ENCODE results near the gene DCST1. TPM values are rescaled to one million over a fixed set of nuclear protein-coding genes. Genes with fewer than 3 reads are reported as not detected.

The DCST1 gene
- total RNA-seq, 1 donor from 2014 or later, result not detected

DNA sequence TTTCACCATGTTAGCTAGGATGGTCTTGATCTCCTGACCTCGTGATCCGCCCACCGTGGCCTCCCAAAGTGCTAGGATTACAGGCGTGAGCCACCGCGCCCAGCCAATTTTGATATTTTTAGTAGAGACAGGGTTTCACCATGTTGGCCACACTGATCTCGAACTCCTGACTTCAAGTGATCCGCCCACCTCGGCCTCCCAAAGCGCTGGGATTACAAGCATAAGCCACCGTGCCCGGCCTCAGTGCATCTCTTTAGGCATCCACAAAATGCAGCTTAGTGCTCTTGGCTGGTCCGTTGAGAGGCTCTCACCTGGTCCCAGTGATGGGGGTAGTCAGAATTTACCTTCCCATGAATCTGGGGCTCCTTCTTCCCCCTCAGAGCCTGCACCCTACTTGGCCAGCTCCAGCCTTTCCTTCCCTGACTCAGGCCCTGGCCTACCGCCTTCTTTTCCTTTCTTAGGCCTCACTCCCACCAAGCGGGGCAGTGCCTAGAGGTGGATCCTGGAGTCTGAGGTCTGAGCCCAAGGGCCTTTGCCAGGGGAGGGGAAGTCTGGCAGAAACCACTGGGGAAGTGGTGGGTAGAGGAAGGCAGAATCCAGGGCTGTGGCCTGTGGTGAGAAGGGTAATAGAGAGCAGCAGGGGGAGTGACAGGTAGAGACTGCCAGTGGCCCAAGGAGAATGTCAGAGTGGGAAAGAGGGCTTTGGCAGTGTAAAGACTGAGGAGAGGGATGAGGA is 36.5 kb upstream of the DCST1 start:
- intact Hi-C loops (cut with micrococcal nuclease), result loop anchor here (5.0 kb wide), 1 partner anchor 515 kb away; no protein-coding TSS in a partner anchor

DNA sequence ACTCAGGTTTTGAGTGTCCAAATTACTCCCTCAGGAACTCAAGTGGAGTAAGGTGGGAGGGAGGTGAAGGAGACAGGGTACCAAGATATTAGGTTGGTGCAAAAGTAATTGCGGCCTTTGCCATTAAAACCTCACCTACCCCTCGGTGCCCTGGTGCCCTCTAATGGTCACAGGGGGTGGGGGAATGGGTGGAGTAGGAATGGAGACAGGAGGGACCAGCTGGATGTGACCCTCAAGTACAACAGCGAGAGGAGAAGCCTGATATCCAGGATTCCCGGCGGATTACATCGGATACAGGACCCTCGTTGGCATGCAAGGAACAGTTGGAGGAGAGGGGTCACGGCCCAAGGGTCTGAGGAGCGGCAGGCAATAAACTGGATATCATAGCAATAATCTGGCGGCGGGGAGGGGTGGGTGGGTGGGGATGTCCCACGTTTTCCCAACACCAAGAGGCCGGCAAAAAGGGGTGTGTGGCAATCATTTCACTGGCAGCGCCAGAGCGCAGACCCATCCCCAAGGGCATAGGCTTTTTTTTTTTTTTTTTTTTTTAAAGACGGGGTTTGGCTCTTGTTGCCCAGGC is 35.3 kb upstream of the DCST1 start:
- DNase-seq (ENCODE audit: low spot score), result no peak
- Mint-ChIP-seq H3K9me3 (no peaks in the 10 kb centered on the region), H3K27ac (peak overlapping the region; percentile 92), H3K4me1 (ENCODE audit: low read depth) (peaks cover 42% of the 10 kb centered on the region), H3K27me3 (ENCODE audit: insufficient read depth) (peaks cover 2% of the 10 kb centered on the region), H3K36me3 (ENCODE audit: low read depth) (peaks cover 1% of the 10 kb centered on the region), H3K4me3 (peak overlapping the region; percentile 81)
- intact Hi-C loops (cut with micrococcal nuclease), result loop anchor here (5.0 kb wide), 1 partner anchor 516 kb away; no protein-coding TSS in a partner anchor

More for the DNA sequence above, 36.5 kb upstream of the DCST1 start:
- peak overlapping the region; percentile 50 for H3K27ac Mint-ChIP-seq
- peak overlapping the region; percentile 57 for H3K4me3 Mint-ChIP-seq
- H3K4me1 Mint-ChIP-seq (ENCODE audit: low read depth), result peaks cover 42% of the 10 kb centered on the region
- peaks cover 6% of the 10 kb centered on the region for H3K36me3 Mint-ChIP-seq (ENCODE audit: low read depth)
- no peaks in the 10 kb centered on the region for H3K9me3 Mint-ChIP-seq
- no peak for DNase-seq (ENCODE audit: low spot score)
- H3K27me3 Mint-ChIP-seq (ENCODE audit: insufficient read depth), result peaks cover 2% of the 10 kb centered on the region

DNA sequence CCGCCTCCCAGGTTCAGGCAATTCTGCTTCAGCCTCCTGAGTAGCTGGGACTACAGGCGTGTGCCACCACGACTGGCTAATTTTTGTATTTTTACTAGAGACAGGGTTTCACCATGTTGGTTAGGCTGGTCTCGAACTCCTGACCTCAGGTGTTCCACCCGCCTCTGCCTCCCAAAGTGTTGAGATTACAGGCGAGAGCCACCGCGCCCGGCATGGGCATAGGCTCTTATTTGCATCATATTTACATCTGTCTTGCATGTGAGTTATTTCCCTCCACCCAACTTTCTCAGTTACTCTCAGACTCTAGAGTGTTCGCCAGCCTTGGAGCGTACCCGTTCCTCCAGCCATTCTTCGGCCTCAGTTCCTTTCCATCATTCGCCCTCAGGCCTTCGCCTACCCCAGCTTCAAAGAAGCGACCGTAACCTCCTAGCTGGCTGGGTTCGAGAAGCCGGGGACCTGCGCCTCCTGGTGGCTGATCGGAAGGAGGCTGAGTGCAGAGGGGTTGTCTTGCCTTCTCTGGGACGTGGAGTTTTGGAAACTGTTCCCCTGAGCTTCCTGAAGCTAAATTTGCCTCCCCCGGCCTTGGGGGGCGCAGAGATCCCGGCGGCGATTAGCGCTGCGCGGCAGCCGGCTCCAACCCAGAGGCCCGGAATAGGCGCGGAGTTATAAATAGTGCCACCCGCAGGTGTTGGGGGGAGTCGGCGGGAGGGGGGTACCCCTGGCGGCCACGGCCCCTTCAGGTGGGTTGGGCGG is 34.6 kb upstream of the DCST1 start:
- intact Hi-C loops (cut with micrococcal nuclease), result loop anchor here (1.0 to 5.0 kb wide), 6 partner anchors 9 to 517 kb away; partner anchors contain the start of gene FLAD1
- no peaks in the 10 kb centered on the region for H3K9me3 Mint-ChIP-seq
- peaks cover 5% of the 10 kb centered on the region for H3K36me3 Mint-ChIP-seq (ENCODE audit: low read depth)
- H3K4me3 Mint-ChIP-seq, result peak overlapping the region; percentile 81
- H3K27ac Mint-ChIP-seq, result peak overlapping the region; percentile 92
- DNase-seq (ENCODE audit: low spot score), result no peak
- H3K4me1 Mint-ChIP-seq (ENCODE audit: low read depth), result peaks cover 40% of the 10 kb centered on the region
- peaks cover 2% of the 10 kb centered on the region for H3K27me3 Mint-ChIP-seq (ENCODE audit: insufficient read depth)

DNA sequence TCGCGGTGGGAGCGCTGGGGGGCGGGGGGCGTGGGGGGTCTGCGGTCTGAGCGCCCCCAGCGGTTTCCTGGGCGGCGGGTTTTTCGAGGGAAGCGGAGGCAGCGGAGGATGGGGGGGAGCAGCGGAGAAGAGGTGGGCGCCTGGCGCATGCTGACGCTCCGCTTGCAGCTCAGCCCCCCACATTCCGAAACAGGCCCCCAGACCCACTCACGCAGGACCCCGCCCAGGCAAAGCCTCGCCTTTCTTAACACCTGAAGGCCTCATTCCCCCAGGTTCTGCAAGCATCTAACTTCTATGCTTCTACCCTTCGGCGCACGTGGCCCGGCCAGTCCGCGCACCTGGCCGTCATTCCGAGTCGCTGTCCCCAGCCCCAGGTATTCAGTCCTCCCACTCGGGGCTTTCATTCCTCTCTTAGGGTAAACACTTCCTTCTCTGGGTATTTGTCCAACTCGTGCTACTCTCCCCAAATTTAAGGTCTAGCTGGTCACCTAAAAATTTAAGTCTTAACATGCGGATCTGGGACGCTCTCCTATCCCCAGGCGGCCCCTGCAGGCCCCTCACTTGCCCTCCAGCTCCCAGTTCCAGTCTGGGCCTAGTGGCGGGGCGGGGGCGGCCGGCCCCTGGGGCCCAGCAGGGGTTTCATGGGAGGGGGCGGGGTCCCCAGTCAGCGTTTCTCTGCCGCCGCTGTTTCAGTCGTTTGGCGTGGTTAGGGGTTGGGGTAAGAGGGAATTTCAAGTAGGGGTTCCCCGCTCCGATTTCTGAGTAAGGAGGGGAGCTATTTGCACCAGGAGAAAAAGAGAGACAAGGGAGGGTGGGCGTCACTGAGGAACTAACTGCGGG is 33.8 kb upstream of the DCST1 start:
- Mint-ChIP-seq H3K4me3 (peak overlapping the region; percentile 87), H3K4me1 (ENCODE audit: low read depth) (peaks cover 40% of the 10 kb centered on the region), H3K9me3 (no peaks in the 10 kb centered on the region), H3K36me3 (ENCODE audit: low read depth) (peaks cover 7% of the 10 kb centered on the region), H3K27ac (peak overlapping the region; percentile 95), H3K27me3 (ENCODE audit: insufficient read depth) (peaks cover 2% of the 10 kb centered on the region)
- intact Hi-C loops (cut with micrococcal nuclease), result loop anchor here (1.0 to 5.0 kb wide), 9 partner anchors 9 to 592 kb away; partner anchors contain the start of genes CKS1B, FLAD1, IL6R and RUSC1
- DNase-seq (ENCODE audit: low spot score), result no peak

DNA sequence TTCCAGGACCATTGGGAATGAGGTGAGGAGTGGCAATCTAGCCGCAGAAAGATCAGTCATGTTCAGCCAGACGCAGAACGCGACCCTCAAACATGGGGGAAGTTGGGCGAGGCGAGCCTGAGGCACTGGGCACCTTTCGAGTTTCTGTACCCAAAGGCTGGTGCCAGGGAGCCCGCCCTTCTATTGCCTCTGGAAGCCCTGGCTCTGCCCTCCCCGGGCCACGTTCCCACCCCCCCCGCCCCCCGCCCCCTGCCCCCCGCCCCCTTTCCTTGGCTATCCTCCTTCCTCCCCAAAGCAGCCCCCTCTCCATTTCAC is 33.3 kb upstream of the DCST1 start:
- Mint-ChIP-seq H3K9me3 (no peaks in the 10 kb centered on the region), H3K27ac (peak overlapping the region; percentile 95), H3K4me3 (peak overlapping the region; percentile 87), H3K27me3 (ENCODE audit: insufficient read depth) (peaks cover 2% of the 10 kb centered on the region), H3K4me1 (ENCODE audit: low read depth) (peaks cover 40% of the 10 kb centered on the region), H3K36me3 (ENCODE audit: low read depth) (peaks cover 7% of the 10 kb centered on the region)
- no peak for DNase-seq (ENCODE audit: low spot score)
- intact Hi-C loops (cut with micrococcal nuclease), result loop anchor here (1.0 to 5.0 kb wide), 3 partner anchors 26 to 593 kb away; partner anchors contain the start of genes CKS1B, IL6R and RUSC1

DNA sequence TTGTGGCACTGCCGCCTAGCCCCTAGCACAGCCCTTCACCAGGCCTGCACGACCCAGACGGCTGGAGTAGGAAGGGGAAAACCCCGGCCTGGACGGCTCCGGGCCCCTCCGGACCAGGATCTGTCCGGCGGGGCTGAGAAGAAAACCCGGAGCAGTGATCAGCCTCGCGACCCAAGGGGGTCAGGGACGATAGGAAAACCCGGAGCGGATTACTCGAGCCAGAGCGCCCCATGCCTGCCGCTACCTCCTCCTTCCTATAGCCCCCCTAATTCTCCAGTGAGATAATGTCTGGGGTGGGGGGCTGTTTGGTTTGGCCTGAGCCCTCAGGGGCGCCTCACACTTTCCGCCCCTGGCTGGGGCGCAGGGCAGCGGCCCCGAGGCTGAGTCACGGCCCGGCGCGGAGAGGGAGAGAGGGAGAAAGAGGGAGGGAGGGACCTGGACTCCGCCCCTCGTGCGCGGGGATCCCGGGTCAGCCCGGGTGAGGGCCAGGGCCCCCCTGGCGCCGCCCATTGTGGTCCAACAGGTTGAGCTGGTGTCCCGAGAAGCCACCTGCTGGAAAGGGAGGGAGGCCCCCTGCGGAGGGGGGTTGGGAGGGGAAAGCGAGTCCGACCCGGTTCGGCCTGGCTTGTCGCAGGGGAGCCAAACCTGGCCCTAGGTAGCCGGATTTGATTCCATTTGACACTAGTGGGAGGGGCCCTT is 32.7 kb upstream of the DCST1 start:
- H3K36me3 Mint-ChIP-seq (ENCODE audit: low read depth), result peaks cover 7% of the 10 kb centered on the region
- H3K4me1 Mint-ChIP-seq (ENCODE audit: low read depth), result peaks cover 45% of the 10 kb centered on the region
- peaks cover 2% of the 10 kb centered on the region for H3K27me3 Mint-ChIP-seq (ENCODE audit: insufficient read depth)
- peak overlapping the region; percentile 95 for H3K27ac Mint-ChIP-seq
- peak; percentile 81 for DNase-seq (ENCODE audit: low spot score)
- H3K9me3 Mint-ChIP-seq, result no peaks in the 10 kb centered on the region
- H3K4me3 Mint-ChIP-seq, result peak overlapping the region; percentile 98
- intact Hi-C loops (cut with micrococcal nuclease), result loop anchor here (1.0 to 5.0 kb wide), 5 partner anchors 27 to 781 kb away; partner anchors contain the start of genes CKS1B, IL6R, RUSC1 and UBAP2L

DNA sequence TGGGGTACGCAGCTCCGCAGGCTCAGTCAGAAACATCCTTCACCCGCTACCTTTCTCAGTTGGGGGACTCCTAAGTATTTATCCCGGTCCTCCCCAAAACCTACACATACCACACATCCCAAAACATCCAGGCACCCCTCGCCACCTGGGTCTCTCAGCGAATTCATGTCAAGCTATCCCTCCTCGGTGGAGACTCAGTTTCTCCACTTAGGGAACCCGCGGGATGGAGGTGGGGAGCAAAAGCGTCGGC is 32.3 kb upstream of the DCST1 start:
- peak overlapping the region; percentile 98 for H3K4me3 Mint-ChIP-seq

DNA sequence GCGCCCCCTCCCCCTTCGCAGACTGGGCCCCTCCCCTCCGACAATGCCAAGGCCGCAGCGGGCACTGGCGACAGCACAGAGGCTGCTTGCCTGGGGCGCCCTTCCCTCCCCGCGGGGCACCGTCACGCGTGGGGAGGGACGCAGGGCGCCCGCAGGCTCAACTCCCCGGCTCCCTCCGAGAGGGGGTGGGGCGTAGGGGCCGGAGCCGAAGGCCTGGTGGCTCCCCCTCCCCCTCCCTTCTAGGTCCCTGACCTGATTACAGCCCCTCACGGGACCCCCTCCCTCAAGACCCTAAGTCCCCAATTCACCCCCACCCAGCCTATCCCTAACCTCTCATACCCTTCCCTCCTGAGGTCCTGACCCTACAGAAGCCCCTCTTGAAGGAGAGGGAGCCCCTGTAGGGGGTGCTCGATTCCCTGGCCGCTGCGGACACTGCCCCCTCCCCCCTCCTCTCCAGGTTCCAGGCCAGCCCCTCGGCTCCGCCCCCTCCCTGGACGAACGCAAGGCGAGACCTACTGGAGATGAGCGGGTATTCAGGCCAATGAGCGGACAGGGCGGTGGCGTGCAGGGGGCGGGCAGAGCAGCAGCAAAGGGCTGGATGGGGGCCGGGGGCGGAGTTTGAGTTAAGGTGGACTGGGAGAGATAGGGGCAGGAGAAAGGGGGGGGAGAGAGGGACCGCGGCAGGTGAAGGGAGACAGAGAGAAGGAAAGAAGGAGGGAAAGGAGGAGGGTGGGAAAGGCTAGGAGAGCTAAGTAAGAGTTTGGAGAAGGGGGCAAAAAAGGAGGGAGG is 31.8 kb upstream of the DCST1 start:
- peak; percentile 98 for DNase-seq (ENCODE audit: low spot score)
- peak overlapping the region; percentile 97 for H3K27ac Mint-ChIP-seq
- intact Hi-C loops (cut with micrococcal nuclease), result loop anchor here (1.0 to 5.0 kb wide), 11 partner anchors 10 to 782 kb away; partner anchors contain the start of genes EFNA4, IL6R, PYGO2 and RUSC1
- H3K9me3 Mint-ChIP-seq, result no peaks in the 10 kb centered on the region
- peak overlapping the region; percentile 98 for H3K4me3 Mint-ChIP-seq
- H3K36me3 Mint-ChIP-seq (ENCODE audit: low read depth), result peaks cover 11% of the 10 kb centered on the region
- H3K27me3 Mint-ChIP-seq (ENCODE audit: insufficient read depth), result peaks cover 2% of the 10 kb centered on the region
- peaks cover 55% of the 10 kb centered on the region for H3K4me1 Mint-ChIP-seq (ENCODE audit: low read depth)

More for the DNA sequence above, 32.3 kb upstream of the DCST1 start:
- Mint-ChIP-seq H3K9me3 (no peaks in the 10 kb centered on the region), H3K27ac (peak overlapping the region; percentile 85), H3K27me3 (ENCODE audit: insufficient read depth) (peaks cover 2% of the 10 kb centered on the region), H3K36me3 (ENCODE audit: low read depth) (peaks cover 8% of the 10 kb centered on the region), H3K4me1 (ENCODE audit: low read depth) (peaks cover 50% of the 10 kb centered on the region)
- intact Hi-C loops (cut with micrococcal nuclease), result loop anchor here (1.0 to 5.0 kb wide), 4 partner anchors 46 to 781 kb away; partner anchors contain the start of genes IL6R, RUSC1 and UBAP2L
- no peak for DNase-seq (ENCODE audit: low spot score)

DNA sequence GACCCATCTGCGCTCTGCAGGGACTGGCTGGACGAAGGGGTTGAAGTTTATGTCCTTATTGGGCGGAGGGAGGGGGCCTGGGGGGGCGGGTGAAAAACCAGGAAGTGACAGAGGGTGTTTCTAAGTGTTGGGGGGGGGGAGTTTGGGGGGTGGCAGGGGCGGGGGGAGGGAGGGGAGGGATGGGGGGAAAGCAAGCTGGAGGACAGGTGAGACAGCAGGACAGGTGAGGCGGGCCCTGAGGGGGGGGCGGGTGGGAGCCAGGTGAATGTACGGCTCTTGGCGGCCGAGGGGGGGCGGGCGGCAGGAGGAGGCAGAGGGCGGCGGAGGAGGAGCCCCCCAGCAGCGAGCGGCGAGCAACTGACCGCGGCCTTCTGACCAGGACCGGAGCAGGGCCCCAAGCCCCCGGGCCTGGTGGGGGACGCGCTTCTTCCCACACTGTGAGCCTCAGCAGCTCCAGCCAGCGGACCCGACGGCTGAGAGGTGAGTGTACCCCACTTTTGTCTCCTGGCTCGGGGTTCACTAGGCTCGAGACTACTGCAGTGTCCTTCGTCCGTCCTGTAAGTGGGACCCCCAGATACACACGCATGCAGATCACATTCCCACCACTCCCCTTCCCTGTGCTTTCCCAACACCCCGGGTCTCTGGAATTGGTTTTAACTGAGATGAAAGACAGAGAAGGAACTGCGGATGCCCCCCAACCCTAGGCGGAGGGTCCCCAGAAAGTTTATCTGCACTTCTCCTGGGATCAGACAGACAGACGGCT is 31.0 kb upstream of the DCST1 start, which contains the start of gene ZBTB7B:
TSS of gene ZBTB7B (plus strand) at position 339 of the 763 bp plus-strand sequence. CDS start 11,859 bp downstream, outside the sequence.
- peaks cover 2% of the 10 kb centered on the region for H3K27me3 Mint-ChIP-seq (ENCODE audit: insufficient read depth)
- peak within 1 kb of the TSS; percentile 97 for H3K27ac Mint-ChIP-seq
- DNase-seq (ENCODE audit: low spot score), result no peak

DNA sequence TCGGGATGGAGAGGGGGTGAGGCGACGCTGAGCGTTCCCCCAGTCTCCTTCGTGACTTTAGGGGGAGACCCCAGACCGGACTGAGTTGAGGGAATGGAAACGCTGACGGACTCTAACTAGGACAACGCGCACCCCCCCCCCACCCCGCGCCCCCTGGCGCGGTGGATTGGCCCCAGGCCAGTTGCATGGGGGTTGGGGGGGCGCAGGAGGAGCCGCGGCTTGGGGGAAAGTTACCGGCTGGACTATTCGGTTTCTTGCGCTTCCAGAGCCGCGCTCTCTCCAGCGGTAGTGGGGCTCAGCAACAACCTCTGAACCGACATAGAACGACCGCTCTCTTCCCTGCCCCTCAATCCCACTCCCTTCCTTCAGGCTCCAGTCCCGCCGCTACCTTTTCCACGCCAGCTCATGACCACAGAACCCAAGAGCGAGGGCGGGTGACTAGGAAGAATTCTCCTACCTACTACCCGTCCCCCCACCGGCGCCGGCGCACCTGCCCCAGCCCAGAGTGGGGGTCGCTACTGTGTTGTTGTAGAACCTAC is 30.3 kb upstream of the DCST1 start:
- Mint-ChIP-seq H3K27ac (peak overlapping the region; percentile 97), H3K4me1 (ENCODE audit: low read depth) (peaks cover 47% of the 10 kb centered on the region), H3K36me3 (ENCODE audit: low read depth) (peaks cover 11% of the 10 kb centered on the region), H3K27me3 (ENCODE audit: insufficient read depth) (peaks cover 2% of the 10 kb centered on the region), H3K4me3 (peak overlapping the region; percentile 98), H3K9me3 (no peaks in the 10 kb centered on the region)
- no peak for DNase-seq (ENCODE audit: low spot score)
- intact Hi-C loops (cut with micrococcal nuclease), result loop anchor here (5.0 kb wide), 2 partner anchors 319 to 596 kb away; partner anchors contain the start of genes IL6R and RUSC1

More for the DNA sequence above, 31.0 kb upstream of the DCST1 start, which contains the start of gene ZBTB7B:
- Mint-ChIP-seq H3K36me3 (ENCODE audit: low read depth) (peaks cover 11% of the 10 kb centered on the region), H3K4me3 (peak within 1 kb of the TSS; percentile 98), H3K9me3 (no peaks in the 10 kb centered on the region), H3K4me1 (ENCODE audit: low read depth) (peaks cover 50% of the 10 kb centered on the region)
- intact Hi-C loops (cut with micrococcal nuclease), result loop anchor here (1.0 to 5.0 kb wide), 9 partner anchors 10 to 595 kb away; partner anchors contain the start of genes EFNA4, IL6R, PYGO2 and RUSC1
